H1 (cell line): Measurements from ENCODE around the gene TP73.

ENCODE experiments used
- EZH2 ChIP-seq: fragments of 200-600 bp; sonication (generic); IDR thresholded peaks from 2 replicates; pipeline ENCODE4 v1.7.1; 2012; ENCODE audit warnings: low read depth, mild to moderate bottlenecking, moderate library complexity, low read length, inconsistent platforms; ENCODE audit not compliant: severe bottlenecking
- KDM1A ChIP-seq: fragments of 200-600, 300-600 bp; sonication (generic); IDR thresholded peaks from 2 replicates; pipeline ENCODE4 v1.7.1; 2016; ENCODE audit warnings: mild to moderate bottlenecking, low read length, borderline replicate concordance
- MAFK ChIP-seq: IDR thresholded peaks from 2 replicates; pipeline ENCODE4 v1.6.1; 2012; ENCODE audit warnings: low read depth, mild to moderate bottlenecking, improper control_type of control experiment, low read length
- POLR2A ChIP-seq, 2 experiments: IDR thresholded peaks; 1 replicate in 1 of 2; 2 replicates in 1 of 2; pipeline ENCODE4 v1.6.1; 2011; ENCODE audit warnings: low read depth in 2 of 2, low read length in 2 of 2, mild to moderate bottlenecking in 2 of 2; ENCODE audit errors: control extremely low read depth in 1 of 2
- POLR2AphosphoS5 ChIP-seq: IDR thresholded peaks from 2 replicates; pipeline ENCODE4 v1.6.1; 2011; ENCODE audit warnings: low read depth, low read length
- SIN3A ChIP-seq, 2 experiments: IDR thresholded peaks in 1 of 2; conservative IDR thresholded peaks in 1 of 2; 2 replicates each; pipeline ENCODE4 v1.6.1; 2011 to 2012; ENCODE audit warnings: low read length in 2 of 2, improper control_type of control experiment in 1 of 2, low read depth in 1 of 2, mild to moderate bottlenecking in 1 of 2
- TF ChIP-seq, protein P1 (sequence below): IDR thresholded peaks from 2 replicates; pipeline ENCODE4 v1.6.1; 2012; ENCODE audit warnings: inconsistent platforms
- TF ChIP-seq, protein P2 (sequence below), 3 experiments: IDR thresholded peaks; 1 replicate in 2 of 3; 2 replicates in 1 of 3; pipeline versions ENCODE4 v1.5.1 to v1.6.1; 2011; ENCODE audit warnings: low read length in 3 of 3, mild to moderate bottlenecking in 3 of 3, inconsistent platforms in 2 of 3, low read depth in 1 of 3, moderate library complexity in 1 of 3; ENCODE audit not compliant: insufficient read depth in 1 of 3; ENCODE audit errors: control extremely low read depth in 1 of 3
- TF ChIP-seq, protein P3 (sequence below): fragments of 300-600 bp; sonication (generic); IDR thresholded peaks from 2 replicates; pipeline ENCODE4 v1.7.1; 2012; ENCODE audit warnings: low read length, moderate library complexity, mild to moderate bottlenecking, inconsistent platforms; ENCODE audit not compliant: insufficient replicate concordance

DNA sequence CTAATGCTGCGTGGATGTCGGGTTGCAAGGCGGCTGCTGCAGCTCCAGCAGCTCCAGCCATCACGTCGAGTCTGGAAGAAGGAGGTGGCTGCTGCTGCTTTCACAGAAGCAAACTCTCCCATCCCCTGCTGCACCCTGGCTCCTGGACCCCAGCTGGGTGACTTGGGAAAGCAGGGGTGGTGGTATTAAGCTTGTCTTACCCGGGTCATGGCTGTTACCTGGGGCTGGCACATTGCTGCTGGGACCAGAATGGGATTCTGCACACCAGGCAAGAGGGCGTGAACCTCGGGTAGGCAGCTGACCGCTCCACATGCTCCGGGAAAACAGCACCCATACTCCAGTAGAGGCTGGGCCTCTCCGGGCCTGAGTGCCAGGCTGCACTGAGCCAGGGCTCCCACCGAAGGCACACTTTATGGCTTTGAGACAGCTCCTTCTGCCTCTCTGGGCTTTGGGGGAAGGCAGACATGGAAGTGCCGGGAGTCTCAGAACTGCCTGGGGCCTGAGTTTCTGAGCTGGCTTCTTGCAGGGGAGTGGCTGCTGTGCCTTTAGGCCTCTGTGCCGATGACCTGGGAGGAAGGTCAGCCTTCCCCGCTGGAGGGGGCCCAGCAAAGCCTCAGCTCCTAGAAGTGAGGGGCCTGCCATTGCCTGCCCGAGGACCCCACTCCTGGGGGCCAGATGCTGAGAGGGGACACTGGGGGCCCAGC is 121.4 kb downstream of the TP73 start:
- TF ChIP-seq POLR2A (IDR thresholded peaks at IDR 0.05; ENCODE audit: control extremely low read depth in 1 of 2, low read depth in 2 of 2, low read length in 2 of 2): no peak
- TF ChIP-seq POLR2AphosphoS5: no peak
- no peak for TF ChIP-seq EZH2
- TF ChIP-seq, protein P1, sequence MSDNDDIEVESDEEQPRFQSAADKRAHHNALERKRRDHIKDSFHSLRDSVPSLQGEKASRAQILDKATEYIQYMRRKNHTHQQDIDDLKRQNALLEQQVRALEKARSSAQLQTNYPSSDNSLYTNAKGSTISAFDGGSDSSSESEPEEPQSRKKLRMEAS: no peak
- no peak for TF ChIP-seq SIN3A (conservative IDR thresholded peaks at IDR 0.05 in 1 of 2, IDR thresholded peaks at IDR 0.05 in 1 of 2; ENCODE audit: low read depth in 1 of 2, low read length in 2 of 2)
- TF ChIP-seq, protein P2, sequence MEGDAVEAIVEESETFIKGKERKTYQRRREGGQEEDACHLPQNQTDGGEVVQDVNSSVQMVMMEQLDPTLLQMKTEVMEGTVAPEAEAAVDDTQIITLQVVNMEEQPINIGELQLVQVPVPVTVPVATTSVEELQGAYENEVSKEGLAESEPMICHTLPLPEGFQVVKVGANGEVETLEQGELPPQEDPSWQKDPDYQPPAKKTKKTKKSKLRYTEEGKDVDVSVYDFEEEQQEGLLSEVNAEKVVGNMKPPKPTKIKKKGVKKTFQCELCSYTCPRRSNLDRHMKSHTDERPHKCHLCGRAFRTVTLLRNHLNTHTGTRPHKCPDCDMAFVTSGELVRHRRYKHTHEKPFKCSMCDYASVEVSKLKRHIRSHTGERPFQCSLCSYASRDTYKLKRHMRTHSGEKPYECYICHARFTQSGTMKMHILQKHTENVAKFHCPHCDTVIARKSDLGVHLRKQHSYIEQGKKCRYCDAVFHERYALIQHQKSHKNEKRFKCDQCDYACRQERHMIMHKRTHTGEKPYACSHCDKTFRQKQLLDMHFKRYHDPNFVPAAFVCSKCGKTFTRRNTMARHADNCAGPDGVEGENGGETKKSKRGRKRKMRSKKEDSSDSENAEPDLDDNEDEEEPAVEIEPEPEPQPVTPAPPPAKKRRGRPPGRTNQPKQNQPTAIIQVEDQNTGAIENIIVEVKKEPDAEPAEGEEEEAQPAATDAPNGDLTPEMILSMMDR (IDR thresholded peaks at IDR 0.05; ENCODE audit: control extremely low read depth in 1 of 3, insufficient read depth in 1 of 3, low read depth in 1 of 3, low read length in 3 of 3): no peak
- no peak for TF ChIP-seq MAFK
- TF ChIP-seq KDM1A: no peak
- TF ChIP-seq, protein P3, sequence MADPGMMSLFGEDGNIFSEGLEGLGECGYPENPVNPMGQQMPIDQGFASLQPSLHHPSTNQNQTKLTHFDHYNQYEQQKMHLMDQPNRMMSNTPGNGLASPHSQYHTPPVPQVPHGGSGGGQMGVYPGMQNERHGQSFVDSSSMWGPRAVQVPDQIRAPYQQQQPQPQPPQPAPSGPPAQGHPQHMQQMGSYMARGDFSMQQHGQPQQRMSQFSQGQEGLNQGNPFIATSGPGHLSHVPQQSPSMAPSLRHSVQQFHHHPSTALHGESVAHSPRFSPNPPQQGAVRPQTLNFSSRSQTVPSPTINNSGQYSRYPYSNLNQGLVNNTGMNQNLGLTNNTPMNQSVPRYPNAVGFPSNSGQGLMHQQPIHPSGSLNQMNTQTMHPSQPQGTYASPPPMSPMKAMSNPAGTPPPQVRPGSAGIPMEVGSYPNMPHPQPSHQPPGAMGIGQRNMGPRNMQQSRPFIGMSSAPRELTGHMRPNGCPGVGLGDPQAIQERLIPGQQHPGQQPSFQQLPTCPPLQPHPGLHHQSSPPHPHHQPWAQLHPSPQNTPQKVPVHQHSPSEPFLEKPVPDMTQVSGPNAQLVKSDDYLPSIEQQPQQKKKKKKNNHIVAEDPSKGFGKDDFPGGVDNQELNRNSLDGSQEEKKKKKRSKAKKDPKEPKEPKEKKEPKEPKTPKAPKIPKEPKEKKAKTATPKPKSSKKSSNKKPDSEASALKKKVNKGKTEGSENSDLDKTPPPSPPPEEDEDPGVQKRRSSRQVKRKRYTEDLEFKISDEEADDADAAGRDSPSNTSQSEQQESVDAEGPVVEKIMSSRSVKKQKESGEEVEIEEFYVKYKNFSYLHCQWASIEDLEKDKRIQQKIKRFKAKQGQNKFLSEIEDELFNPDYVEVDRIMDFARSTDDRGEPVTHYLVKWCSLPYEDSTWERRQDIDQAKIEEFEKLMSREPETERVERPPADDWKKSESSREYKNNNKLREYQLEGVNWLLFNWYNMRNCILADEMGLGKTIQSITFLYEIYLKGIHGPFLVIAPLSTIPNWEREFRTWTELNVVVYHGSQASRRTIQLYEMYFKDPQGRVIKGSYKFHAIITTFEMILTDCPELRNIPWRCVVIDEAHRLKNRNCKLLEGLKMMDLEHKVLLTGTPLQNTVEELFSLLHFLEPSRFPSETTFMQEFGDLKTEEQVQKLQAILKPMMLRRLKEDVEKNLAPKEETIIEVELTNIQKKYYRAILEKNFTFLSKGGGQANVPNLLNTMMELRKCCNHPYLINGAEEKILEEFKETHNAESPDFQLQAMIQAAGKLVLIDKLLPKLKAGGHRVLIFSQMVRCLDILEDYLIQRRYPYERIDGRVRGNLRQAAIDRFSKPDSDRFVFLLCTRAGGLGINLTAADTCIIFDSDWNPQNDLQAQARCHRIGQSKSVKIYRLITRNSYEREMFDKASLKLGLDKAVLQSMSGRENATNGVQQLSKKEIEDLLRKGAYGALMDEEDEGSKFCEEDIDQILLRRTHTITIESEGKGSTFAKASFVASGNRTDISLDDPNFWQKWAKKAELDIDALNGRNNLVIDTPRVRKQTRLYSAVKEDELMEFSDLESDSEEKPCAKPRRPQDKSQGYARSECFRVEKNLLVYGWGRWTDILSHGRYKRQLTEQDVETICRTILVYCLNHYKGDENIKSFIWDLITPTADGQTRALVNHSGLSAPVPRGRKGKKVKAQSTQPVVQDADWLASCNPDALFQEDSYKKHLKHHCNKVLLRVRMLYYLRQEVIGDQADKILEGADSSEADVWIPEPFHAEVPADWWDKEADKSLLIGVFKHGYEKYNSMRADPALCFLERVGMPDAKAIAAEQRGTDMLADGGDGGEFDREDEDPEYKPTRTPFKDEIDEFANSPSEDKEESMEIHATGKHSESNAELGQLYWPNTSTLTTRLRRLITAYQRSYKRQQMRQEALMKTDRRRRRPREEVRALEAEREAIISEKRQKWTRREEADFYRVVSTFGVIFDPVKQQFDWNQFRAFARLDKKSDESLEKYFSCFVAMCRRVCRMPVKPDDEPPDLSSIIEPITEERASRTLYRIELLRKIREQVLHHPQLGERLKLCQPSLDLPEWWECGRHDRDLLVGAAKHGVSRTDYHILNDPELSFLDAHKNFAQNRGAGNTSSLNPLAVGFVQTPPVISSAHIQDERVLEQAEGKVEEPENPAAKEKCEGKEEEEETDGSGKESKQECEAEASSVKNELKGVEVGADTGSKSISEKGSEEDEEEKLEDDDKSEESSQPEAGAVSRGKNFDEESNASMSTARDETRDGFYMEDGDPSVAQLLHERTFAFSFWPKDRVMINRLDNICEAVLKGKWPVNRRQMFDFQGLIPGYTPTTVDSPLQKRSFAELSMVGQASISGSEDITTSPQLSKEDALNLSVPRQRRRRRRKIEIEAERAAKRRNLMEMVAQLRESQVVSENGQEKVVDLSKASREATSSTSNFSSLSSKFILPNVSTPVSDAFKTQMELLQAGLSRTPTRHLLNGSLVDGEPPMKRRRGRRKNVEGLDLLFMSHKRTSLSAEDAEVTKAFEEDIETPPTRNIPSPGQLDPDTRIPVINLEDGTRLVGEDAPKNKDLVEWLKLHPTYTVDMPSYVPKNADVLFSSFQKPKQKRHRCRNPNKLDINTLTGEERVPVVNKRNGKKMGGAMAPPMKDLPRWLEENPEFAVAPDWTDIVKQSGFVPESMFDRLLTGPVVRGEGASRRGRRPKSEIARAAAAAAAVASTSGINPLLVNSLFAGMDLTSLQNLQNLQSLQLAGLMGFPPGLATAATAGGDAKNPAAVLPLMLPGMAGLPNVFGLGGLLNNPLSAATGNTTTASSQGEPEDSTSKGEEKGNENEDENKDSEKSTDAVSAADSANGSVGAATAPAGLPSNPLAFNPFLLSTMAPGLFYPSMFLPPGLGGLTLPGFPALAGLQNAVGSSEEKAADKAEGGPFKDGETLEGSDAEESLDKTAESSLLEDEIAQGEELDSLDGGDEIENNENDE: no peak
